ENCODE results near the gene CAPN1.

CAPN1 gene

DNA sequence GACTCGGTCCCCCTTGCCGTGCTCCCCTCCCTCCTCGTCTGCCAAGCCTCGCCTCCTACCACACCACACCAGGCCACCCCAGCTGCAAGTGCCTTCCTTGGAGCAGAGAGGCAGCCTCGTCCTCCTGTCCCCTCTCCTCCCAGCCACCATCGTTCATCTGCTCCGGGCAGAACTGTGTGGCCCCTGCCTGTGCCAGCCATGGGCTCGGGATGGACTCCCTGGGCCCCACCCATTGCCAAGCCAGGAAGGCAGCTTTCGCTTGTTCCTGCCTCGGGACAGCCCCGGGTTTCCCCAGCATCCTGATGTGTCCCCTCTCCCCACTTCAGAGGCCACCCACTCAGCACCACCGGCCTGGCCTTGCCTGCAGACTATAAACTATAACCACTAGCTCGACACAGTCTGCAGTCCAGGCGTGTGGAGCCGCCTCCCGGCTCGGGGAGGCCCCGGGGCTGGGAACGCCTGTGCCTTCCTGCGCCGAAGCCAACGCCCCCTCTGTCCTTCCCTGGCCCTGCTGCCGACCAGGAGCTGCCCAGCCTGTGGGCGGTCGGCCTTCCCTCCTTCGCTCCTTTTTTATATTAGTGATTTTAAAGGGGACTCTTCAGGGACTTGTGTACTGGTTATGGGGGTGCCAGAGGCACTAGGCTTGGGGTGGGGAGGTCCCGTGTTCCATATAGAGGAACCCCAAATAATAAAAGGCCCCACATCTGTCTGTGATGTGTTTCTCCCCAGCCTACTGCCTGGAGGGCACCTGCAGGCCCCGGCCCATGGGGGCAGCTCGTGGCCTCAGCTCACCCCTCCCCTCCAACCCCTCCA lies 29.8 kb downstream of the CAPN1 start:
- ChIA-PET POLR2A (interaction anchor here (0.8 kb wide), 1 partner anchor 9 kb away, joined by 4 read pairs; no protein-coding TSS in a partner anchor), CTCF (interaction anchor here (0.8 to 2.8 kb wide), 3 partner anchors 7 to 30 kb away, joined by 3 to 13 read pairs (median 5); partner anchors contain the start of gene CAPN1)
- DNase-seq (ENCODE audit: low read depth, low spot score) = no peak
- no peak for TF ChIP-seq CTCF (IDR thresholded peaks at IDR 0.05; ENCODE audit: insufficient read depth, low read length, missing control alignments)
- H3K4me3 ChIP-seq (ENCODE audit: low read depth, low read length) = no peak overlapping the region

- TF ChIP-seq CTCF (IDR thresholded peaks at IDR 0.05; ENCODE audit: insufficient read depth, low read length, missing control alignments) = no peak
- no peak for DNase-seq (ENCODE audit: low read depth, low spot score)
- CTCF ChIA-PET = interaction anchor here (0.8 to 2.8 kb wide), 3 partner anchors 8 to 30 kb away, joined by 3 to 13 read pairs (median 5); partner anchors contain the start of gene CAPN1
- POLR2A ChIA-PET = interaction anchor here (0.8 kb wide), 1 partner anchor 10 kb away, joined by 4 read pairs; no protein-coding TSS in a partner anchor
- no peak overlapping the region for H3K4me3 ChIP-seq (ENCODE audit: low read depth, low read length)
Measured at GRCh38 chr11:65212226-65212801, 30.6 kb downstream of the CAPN1 start.

DNA sequence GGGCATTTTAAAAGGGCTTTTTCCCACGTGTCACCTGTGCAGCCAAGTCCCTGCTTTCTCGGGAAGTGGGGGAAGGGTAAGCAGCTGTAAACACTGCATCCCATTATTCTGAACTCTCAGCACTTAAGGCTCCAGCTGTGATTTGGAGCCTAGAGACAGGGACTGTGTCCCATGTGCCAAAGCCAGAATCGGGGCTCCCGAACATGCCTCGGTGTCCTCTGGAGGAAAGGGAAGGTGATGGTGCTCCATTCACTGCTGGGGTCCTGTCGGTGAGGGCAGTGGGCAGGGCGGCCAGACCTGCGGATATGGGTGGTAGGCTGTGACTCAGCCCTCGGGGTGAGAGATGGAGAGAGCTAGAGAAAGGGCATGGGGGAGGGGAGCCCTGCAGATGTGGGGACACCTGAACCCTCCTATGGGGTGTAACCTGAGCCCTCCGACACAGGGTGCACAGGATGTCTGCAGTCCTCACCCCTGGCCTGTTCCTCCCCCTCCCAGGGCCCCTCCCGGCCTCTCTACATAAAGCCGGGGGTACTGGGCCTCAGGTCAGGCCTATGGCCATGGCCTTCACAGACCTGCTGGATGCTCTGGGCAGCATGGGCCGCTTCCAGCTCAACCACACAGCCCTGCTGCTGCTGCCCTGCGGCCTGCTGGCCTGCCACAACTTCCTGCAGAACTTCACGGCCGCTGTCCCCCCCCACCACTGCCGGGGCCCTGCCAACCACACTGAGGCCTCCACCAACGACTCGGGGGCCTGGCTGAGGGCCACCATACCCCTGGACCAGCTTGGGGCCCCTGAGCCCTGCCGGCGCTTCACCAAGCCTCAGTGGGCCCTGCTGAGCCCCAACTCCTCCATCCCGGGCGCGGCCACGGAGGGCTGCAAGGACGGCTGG lies 31.8 kb downstream of the CAPN1 start:
- no peak for DNase-seq (ENCODE audit: low read depth, low spot score)
- no peak overlapping the region for H3K4me3 ChIP-seq (ENCODE audit: low read depth, low read length)
- TF ChIP-seq CTCF (IDR thresholded peaks at IDR 0.05; ENCODE audit: insufficient read depth, low read length, missing control alignments) = no peak
- POLR2A ChIA-PET = interaction anchor here (0.9 kb wide), 1 partner anchor 32 kb away, joined by 3 read pairs; the partner anchor contains the start of gene CAPN1
- CTCF ChIA-PET = interaction anchor here (0.8 to 2.8 kb wide), 4 partner anchors 10 to 31 kb away, joined by 3 to 13 read pairs (median 3); no protein-coding TSS in a partner anchor

GRCh38 chr11:65214212-65214845 lies 32.6 kb downstream of the CAPN1 start:
- CTCF ChIA-PET = interaction anchor here (1.0 to 2.8 kb wide), 5 partner anchors 10 to 32 kb away, joined by 3 to 13 read pairs (median 7); no protein-coding TSS in a partner anchor
- no peak for DNase-seq (ENCODE audit: low read depth, low spot score)
- POLR2A ChIA-PET = no interaction called here
- no peak for TF ChIP-seq CTCF (IDR thresholded peaks at IDR 0.05; ENCODE audit: insufficient read depth, low read length, missing control alignments)
- H3K4me3 ChIP-seq (ENCODE audit: low read depth, low read length) = no peak overlapping the region

DNA sequence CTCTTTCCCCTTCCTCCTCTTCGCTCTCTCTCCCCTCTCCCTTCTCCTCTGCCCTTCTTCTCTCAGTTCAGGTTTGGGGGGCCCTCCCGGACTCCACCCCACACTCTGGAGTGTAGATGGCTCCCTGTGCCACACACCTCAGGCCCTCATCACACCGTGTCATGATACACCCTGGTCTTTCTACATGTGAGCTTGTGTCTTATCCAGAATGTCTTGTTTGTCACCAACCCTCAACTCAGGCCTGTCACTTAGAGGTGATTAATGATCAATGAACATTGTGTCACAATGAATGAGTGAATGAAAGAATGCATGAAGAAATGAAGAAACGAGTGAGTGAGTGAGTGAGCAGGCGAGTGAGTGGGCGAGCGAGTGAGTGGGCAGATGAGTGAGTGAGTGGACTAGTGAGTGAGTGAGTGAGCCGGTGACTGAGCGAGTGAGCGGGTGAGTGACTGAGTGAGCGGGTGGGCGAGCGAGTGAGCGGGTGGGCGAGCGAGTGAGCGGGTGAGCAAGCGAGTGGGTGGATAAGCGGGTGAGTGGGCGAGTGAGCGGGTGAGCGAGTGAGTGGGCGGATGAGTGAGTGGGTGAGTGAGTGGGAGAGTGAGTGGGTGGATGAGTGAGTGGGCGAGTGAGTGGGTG lies 33.8 kb downstream of the CAPN1 start:
- TF ChIP-seq CTCF (IDR thresholded peaks at IDR 0.05; ENCODE audit: insufficient read depth, low read length, missing control alignments) = no peak
- POLR2A ChIA-PET = no interaction called here
- no peak overlapping the region for H3K4me3 ChIP-seq (ENCODE audit: low read depth, low read length)
- CTCF ChIA-PET = interaction anchor here (1.1 to 1.6 kb wide), 4 partner anchors 10 to 101 kb away, joined by 3 to 10 read pairs (median 5); no protein-coding TSS in a partner anchor
- DNase-seq (ENCODE audit: low read depth, low spot score) = no peak
